Brain microvascular endothelial cell (primary cell): ENCODE data around the gene FAM135A.

Source experiments
- DNase-seq: peaks from one replicate; pipeline ENCODE4 v3.0.0-alpha.2; 2020
- H3K27ac ChIP-seq: fragments of 250-450 bp; sonication (Bioruptor Pico); 2 replicates; pipeline ENCODE4 v1.5.1; 2020; ENCODE audit warnings: mild to moderate bottlenecking, moderate library complexity
- H3K27me3 ChIP-seq: fragments of 250-450 bp; sonication (Bioruptor Pico); replicated peaks from 2 replicates; pipeline ENCODE4 v1.5.1; 2020; ENCODE audit warnings: mild to moderate bottlenecking
- H3K36me3 ChIP-seq: fragments of 250-450 bp; sonication (Bioruptor Pico); replicated peaks from 2 replicates; pipeline ENCODE4 v1.5.1; 2020; ENCODE audit warnings: mild to moderate bottlenecking
- H3K4me3 ChIP-seq: 2 replicates; pipeline ENCODE4 v1.5.1; 2011; ENCODE audit warnings: low read depth, mild to moderate bottlenecking, control low read depth, low read length, moderate library complexity
- CTCF ChIP-seq: IDR thresholded peaks from 2 replicates; pipeline ENCODE4 v1.5.1; 2011; ENCODE audit warnings: low read depth, mild to moderate bottlenecking, moderate library complexity, low read length, control low read depth, inconsistent platforms; ENCODE audit errors: missing control alignments
- in situ Hi-C: cut with HindIII; loops from 2 replicates; pipeline ENCODE4 v1.10.0; 2017; ENCODE audit warnings: low sequenced_read_pairs, low pct_ligation_motif_present

The FAM135A gene

GRCh38 chr6:70563530-70563929 lies 150.2 kb downstream of the FAM135A start:
- in situ Hi-C loops: no loop called here
- Histone ChIP-seq H3K27ac (no peak overlapping the region), H3K36me3 (no peaks in the 10 kb centered on the region), H3K4me3 (no peak overlapping the region), H3K27me3 (no peaks in the 10 kb centered on the region)
- DNase-seq: peak; percentile 32
- TF ChIP-seq CTCF: no peak

DNA sequence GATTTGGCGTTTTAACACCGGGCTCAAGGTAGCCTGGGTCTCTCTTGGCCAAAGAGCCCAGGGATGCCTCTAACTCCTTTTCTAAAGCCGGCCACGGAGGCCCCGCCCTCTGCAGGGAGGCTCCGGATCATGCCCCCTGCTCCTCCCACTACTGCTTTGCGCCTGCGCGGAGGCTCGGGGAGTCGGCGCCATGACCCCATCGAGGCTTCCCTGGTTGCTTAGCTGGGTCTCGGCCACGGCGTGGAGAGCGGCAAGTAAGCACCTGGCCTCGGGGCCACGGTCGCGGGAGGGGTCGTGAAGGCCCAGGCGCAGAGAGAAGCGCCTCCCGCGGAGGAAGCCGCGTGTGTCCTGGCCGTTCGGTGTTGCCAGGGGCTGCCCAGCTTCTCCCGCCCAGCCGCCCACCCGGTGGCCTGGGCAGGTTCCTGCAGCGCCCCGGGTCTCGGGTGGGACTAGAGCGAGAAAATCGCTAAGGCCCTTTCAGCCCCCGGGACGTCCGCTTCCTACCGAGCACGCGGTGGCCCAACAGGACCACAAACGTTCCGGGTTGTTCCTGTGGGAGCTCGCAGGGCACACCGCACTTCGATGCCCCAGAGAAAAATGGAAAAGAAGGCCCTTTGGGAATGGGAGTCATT lies 153.6 kb downstream of the FAM135A start, which contains the start of gene SDHAF4:
Gene SDHAF4, plus strand, starts transcription at position 180 of the 632 bp plus-strand sequence. Its CDS starts 11 bp downstream, at position 191.
- TF ChIP-seq CTCF: no peak

GRCh38 chr6:70574643-70575042 lies 161.3 kb downstream of the FAM135A start:
- Histone ChIP-seq H3K27me3 (no peaks in the 10 kb centered on the region), H3K27ac (no peak overlapping the region), H3K36me3 (no peaks in the 10 kb centered on the region), H3K4me3 (no peak overlapping the region)
- in situ Hi-C loops: no loop called here
- no peak for TF ChIP-seq CTCF
- no peak for DNase-seq

More for the DNA sequence above, 153.6 kb downstream of the FAM135A start, which contains the start of gene SDHAF4:
- Histone ChIP-seq H3K27ac (peak within 1 kb of the TSS; percentile 75), H3K4me3 (peak within 1 kb of the TSS; percentile 95), H3K36me3 (no peaks in the 10 kb centered on the region), H3K27me3 (no peaks in the 10 kb centered on the region)
- in situ Hi-C loops: no loop called here
- peak; percentile 82 for DNase-seq

DNA sequence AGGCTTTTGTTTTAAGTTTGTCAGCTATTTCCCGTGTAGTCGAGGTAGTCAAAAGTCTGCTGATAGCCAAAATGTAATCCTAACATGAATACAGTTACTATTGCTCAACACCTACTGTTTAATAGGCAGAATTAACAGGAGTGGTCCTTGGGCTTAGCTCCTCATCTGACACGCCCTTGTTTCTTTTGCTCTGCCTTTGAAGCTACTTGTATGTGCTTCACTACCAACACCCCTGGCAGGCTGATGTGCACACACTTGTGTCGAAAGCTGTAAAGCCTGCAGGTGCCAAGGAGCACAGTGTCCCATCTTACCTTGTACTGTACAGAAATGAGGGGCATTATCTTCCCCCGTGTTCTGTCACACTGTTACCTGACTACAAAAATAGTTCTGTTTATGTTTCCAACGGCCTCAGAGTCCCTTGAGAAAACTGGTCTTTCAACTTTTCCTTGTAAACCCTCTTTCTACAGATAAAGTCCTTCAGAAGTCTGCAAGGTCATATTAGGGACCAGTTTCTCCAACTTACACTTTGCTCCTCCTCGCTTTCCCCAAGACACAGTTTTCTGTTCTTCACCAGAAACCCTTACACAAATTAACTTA lies 162.7 kb downstream of the FAM135A start:
- H3K36me3 ChIP-seq: no peaks in the 10 kb centered on the region
- no peak for DNase-seq
- no peak overlapping the region for H3K4me3 ChIP-seq
- H3K27me3 ChIP-seq: no peaks in the 10 kb centered on the region
- H3K27ac ChIP-seq: no peak overlapping the region
- in situ Hi-C loops: no loop called here
- TF ChIP-seq CTCF: no peak

DNA sequence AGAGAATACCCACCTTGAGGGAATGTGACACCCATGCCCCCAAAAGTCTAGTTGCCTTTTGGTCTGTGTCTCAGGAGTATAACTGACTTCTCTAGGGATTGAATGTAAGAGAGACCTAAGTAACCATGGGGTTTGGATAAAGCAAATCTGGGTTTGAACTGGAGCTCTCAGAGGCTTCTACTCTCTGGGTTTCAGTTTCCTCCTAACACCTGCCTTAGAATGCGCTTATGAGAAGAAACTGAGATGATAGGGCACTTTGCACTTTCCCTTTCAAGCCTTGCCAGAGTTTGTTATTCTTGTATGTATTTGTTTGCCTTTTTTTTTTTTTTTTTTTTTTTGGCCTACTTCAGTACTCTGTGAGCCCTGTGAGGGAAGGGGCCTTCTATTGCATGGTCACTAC lies 172.8 kb downstream of the FAM135A start:
- no peak for TF ChIP-seq CTCF
- DNase-seq: no peak
- H3K36me3 ChIP-seq: no peaks in the 10 kb centered on the region
- no peaks in the 10 kb centered on the region for H3K27me3 ChIP-seq
- H3K27ac ChIP-seq: no peak overlapping the region
- in situ Hi-C loops: no loop called here
- no peak overlapping the region for H3K4me3 ChIP-seq

GRCh38 chr6:70590400-70590799 lies 177.1 kb downstream of the FAM135A start:
- in situ Hi-C loops: no loop called here
- Histone ChIP-seq H3K4me3 (no peak overlapping the region), H3K27me3 (no peaks in the 10 kb centered on the region), H3K27ac (no peak overlapping the region), H3K36me3 (no peaks in the 10 kb centered on the region)
- TF ChIP-seq CTCF: no peak
- no peak for DNase-seq
